ENCODE measurements around the gene JAG1. TPM values are rescaled to one million over a fixed set of nuclear protein-coding genes. Genes with fewer than 3 reads are reported as not detected.

JAG1 gene
- total and polyA plus RNA-seq, 2 experiments from 2014 or later, result 1.2 to 8.4 TPM

DNA sequence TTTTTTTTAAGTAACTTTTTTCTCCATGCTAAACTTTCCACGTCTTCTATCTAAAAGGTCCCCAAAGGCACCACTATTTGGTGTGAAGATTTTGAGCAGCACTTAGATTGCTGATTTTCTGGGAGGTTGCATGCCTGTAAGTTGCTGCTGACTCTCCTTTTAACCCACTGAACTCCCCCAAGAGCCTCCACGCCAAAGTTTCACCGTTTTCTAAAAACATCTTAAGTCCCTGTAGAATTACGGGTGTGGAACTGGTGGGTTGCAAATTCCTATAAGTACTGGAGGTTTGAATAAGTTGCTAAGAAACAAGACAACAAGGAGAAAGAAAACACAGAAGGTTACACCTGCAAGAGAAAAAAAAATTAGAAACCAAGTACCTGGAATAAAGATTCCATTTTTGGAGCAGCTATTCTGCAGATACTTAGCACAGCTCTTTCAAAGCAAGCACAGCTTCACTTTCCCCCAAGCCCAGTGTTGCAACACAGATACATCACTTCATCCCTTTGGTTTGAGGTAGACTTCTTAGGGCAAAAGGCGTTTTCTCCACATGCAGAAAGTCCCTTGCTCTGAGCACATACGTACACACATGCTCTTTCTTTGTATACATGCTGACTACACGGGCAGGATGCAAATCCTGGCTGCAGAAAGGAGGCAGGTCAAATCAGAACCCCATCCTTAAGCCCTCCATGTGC, 5.0 kb downstream of the JAG1 start:
- Histone ChIP-seq H2AFZ (no peak overlapping the region), H3F3A (ENCODE audit: insufficient read depth) (peaks cover 10% of the 10 kb centered on the region; the same call in 1 of the 2 replicates), H4K20me1 (ENCODE audit: insufficient read depth) (no peaks in the 10 kb centered on the region), H3K9me2 (ENCODE audit: insufficient read depth) (no peaks in the 10 kb centered on the region), H3K36me3 (ENCODE audit: low read depth) (no peaks in the 10 kb centered on the region), H3K27me3 (replicated peaks; ENCODE audit: insufficient read depth) (no peaks in the 10 kb centered on the region), H3K9ac (no peak overlapping the region), H3K9me3 (ENCODE audit: low read depth) (no peaks in the 10 kb centered on the region), H3K4me1 (ENCODE audit: insufficient read depth) (peaks cover 9% of the 10 kb centered on the region; the same call in 1 of the 2 replicates), H3K4me3 (no peak overlapping the region), H3K4me2 (ENCODE audit: unreplicated experiment) (no peak overlapping the region), H3K79me2 (ENCODE audit: insufficient read depth) (no peaks in the 10 kb centered on the region), H3K27ac (no peak overlapping the region)
- no peak for TF ChIP-seq EZH2phosphoT487 (IDR thresholded peaks at IDR 0.05; ENCODE audit: insufficient read depth, low read depth)
- TF ChIP-seq EZH2 (IDR thresholded peaks at IDR 0.05; ENCODE audit: insufficient read depth, poor library complexity, severe bottlenecking), result no peak
- no peak for DNase-seq
- in situ Hi-C loops (cut with MboI), result loop anchor here (25.0 kb wide), 1 partner anchor 868 kb away; no protein-coding TSS in a partner anchor
- 95 to 99% methylated on average over 7 of the region's 7 CpGs for WGBS, 2 experiments (ENCODE audit: low coverage in 1 of 2, low lambda C conversion rate in 2 of 2, missing lambda C conversion rate in 2 of 2)

DNA sequence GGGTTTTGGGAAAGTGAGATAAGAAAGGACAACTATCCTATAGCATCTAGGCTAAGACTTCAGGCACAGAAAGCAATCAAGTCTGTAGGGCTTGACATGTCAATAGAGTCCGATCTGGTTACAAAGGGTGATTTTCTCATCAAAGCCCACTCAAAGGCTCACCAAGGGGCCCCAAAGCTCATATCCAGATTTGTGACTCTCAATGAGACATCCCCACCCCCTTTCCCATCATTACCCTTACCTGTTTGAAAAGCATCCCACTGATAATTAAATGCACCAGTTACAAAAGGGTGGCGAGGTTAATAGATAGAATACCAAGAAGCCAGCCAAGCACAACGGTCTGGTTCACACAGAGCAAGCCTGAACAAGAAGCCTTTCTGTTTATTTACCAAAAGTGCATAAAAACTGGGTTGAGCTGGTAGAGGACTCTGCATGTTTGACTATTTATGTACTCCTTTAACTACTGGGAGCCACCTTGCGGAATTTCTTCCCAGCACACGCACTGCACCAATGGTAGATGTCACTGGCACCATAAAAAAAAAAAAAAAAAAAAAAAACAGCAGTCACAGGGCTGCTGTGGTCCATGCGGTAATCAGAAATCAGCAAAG, 6.1 kb downstream of the JAG1 start:
- WGBS, 2 experiments (ENCODE audit: low coverage in 1 of 2, low lambda C conversion rate in 2 of 2, missing lambda C conversion rate in 2 of 2), result 96% methylated on average over 6 of the region's 6 CpGs
- in situ Hi-C loops (cut with MboI), result loop anchor here (25.0 kb wide), 1 partner anchor 870 kb away; no protein-coding TSS in a partner anchor
- peaks cover 9% of the 10 kb centered on the region; the same call in 1 of the 2 replicates for H3K4me1 ChIP-seq (ENCODE audit: insufficient read depth)

DNA sequence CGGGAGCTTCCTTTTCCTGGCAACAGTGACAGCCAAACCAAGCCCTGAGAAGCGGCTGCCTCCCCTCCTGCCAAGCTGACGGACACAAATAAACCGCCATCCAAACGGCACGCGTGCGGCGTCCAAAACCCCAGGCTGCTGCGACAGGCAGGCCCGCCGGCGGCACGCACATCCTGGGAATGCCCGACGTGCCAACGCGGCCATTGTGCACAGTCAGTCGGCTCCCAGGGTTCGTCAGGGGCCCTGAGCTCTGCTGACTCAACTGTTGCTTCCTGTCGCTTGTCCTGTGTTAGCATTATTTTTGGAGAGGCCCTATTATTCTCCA, 6.8 kb downstream of the JAG1 start:
- Histone ChIP-seq H3K36me3 (ENCODE audit: low read depth) (no peaks in the 10 kb centered on the region), H4K20me1 (ENCODE audit: insufficient read depth) (no peaks in the 10 kb centered on the region), H2AFZ (no peak overlapping the region), H3K4me2 (ENCODE audit: unreplicated experiment) (no peak overlapping the region), H3K4me1 (ENCODE audit: insufficient read depth) (peaks cover 9% of the 10 kb centered on the region; the same call in 1 of the 2 replicates), H3K4me3 (no peak overlapping the region), H3K27me3 (replicated peaks; ENCODE audit: insufficient read depth) (no peaks in the 10 kb centered on the region), H3K27ac (no peak overlapping the region), H3F3A (ENCODE audit: insufficient read depth) (peaks cover 10% of the 10 kb centered on the region; the same call in 1 of the 2 replicates), H3K9me3 (ENCODE audit: low read depth) (no peaks in the 10 kb centered on the region), H3K79me2 (ENCODE audit: insufficient read depth) (no peaks in the 10 kb centered on the region), H3K9ac (no peak overlapping the region), H3K9me2 (ENCODE audit: insufficient read depth) (no peaks in the 10 kb centered on the region)
- TF ChIP-seq EZH2 (IDR thresholded peaks at IDR 0.05; ENCODE audit: insufficient read depth, poor library complexity, severe bottlenecking) (no peak), EZH2phosphoT487 (IDR thresholded peaks at IDR 0.05; ENCODE audit: insufficient read depth, low read depth) (no peak)
- 98 to 99% methylated on average over 21 of the region's 21 CpGs for WGBS, 2 experiments (ENCODE audit: low coverage in 1 of 2, low lambda C conversion rate in 2 of 2, missing lambda C conversion rate in 2 of 2)
- DNase-seq, result no peak
- in situ Hi-C loops (cut with MboI), result loop anchor here (25.0 kb wide), 1 partner anchor 870 kb away; no protein-coding TSS in a partner anchor

More for the DNA sequence above, 6.1 kb downstream of the JAG1 start:
- H3F3A ChIP-seq (ENCODE audit: insufficient read depth), result peaks cover 10% of the 10 kb centered on the region; the same call in 1 of the 2 replicates
- no peak for DNase-seq
- TF ChIP-seq EZH2phosphoT487 (IDR thresholded peaks at IDR 0.05; ENCODE audit: insufficient read depth, low read depth) (no peak), EZH2 (IDR thresholded peaks at IDR 0.05; ENCODE audit: insufficient read depth, poor library complexity, severe bottlenecking) (no peak)
- H3K27me3 ChIP-seq (replicated peaks; ENCODE audit: insufficient read depth), result no peaks in the 10 kb centered on the region
- no peak overlapping the region for H2AFZ ChIP-seq
- H4K20me1 ChIP-seq (ENCODE audit: insufficient read depth), result no peaks in the 10 kb centered on the region
- H3K27ac ChIP-seq, result no peak overlapping the region
- H3K9me2 ChIP-seq (ENCODE audit: insufficient read depth), result no peaks in the 10 kb centered on the region
- H3K4me3 ChIP-seq, result no peak overlapping the region
- no peaks in the 10 kb centered on the region for H3K36me3 ChIP-seq (ENCODE audit: low read depth)
- no peaks in the 10 kb centered on the region for H3K79me2 ChIP-seq (ENCODE audit: insufficient read depth)
- H3K4me2 ChIP-seq (ENCODE audit: unreplicated experiment), result no peak overlapping the region
- H3K9me3 ChIP-seq (ENCODE audit: low read depth), result no peaks in the 10 kb centered on the region
- H3K9ac ChIP-seq, result no peak overlapping the region

DNA sequence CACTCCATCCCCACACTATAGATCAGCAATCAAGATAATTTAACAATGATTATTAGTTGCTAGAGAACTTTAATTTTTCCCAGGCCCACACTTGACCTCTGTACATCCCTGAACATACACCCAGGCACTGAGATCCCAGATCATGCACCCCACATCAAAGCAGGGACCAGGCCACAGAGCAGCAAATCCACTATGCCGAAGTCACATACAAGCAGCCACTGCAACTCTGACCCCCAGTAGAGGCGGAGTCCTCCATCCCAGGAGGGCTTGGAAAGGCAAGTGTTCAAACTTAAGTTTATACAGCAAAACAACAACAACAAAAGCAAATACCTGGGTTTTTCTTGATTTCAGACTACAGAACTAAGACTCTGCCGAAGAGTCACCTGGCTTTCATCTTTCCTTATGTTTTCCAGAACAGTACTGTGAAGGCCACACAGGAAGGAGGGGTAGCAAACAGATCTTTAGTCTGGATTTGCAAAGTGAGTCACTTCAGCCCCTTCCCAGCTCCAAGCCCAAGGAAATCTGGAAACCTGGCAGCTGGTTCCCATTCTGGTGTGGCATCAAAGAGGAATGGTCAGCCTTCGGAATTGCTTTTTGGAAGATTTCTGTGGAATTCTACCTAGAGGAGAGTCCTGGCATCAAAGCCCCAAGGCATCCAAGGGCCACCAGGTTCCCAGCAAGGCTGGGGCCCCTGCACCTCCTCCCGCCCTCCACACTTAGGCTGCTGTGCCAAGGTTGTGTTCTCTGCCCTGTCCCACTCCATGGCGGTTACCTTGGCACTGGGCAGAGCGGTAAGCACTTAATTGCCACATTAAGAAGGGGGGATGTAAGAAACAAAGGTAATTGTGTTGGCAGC, 7.3 kb downstream of the JAG1 start:
- in situ Hi-C loops (cut with MboI), result loop anchor here (25.0 kb wide), 1 partner anchor 871 kb away; no protein-coding TSS in a partner anchor

More for the DNA sequence above, 7.3 kb downstream of the JAG1 start:
- Histone ChIP-seq H4K20me1 (ENCODE audit: insufficient read depth) (no peaks in the 10 kb centered on the region), H2AFZ (no peak overlapping the region), H3K36me3 (ENCODE audit: low read depth) (no peaks in the 10 kb centered on the region), H3K27ac (no peak overlapping the region), H3K9ac (no peak overlapping the region), H3K4me1 (ENCODE audit: insufficient read depth) (peaks cover 6% of the 10 kb centered on the region; the same call in 1 of the 2 replicates), H3K9me3 (ENCODE audit: low read depth) (no peaks in the 10 kb centered on the region), H3K4me3 (no peak overlapping the region), H3K27me3 (replicated peaks; ENCODE audit: insufficient read depth) (no peaks in the 10 kb centered on the region), H3K9me2 (ENCODE audit: insufficient read depth) (no peaks in the 10 kb centered on the region), H3F3A (ENCODE audit: insufficient read depth) (peaks cover 10% of the 10 kb centered on the region; the same call in 1 of the 2 replicates), H3K4me2 (ENCODE audit: unreplicated experiment) (no peak overlapping the region), H3K79me2 (ENCODE audit: insufficient read depth) (no peaks in the 10 kb centered on the region)
- DNase-seq, result no peak
- TF ChIP-seq EZH2phosphoT487 (IDR thresholded peaks at IDR 0.05; ENCODE audit: insufficient read depth, low read depth) (no peak), EZH2 (IDR thresholded peaks at IDR 0.05; ENCODE audit: insufficient read depth, poor library complexity, severe bottlenecking) (no peak)
- 92 to 94% methylated on average over 7 of the region's 7 CpGs for WGBS, 2 experiments (ENCODE audit: low coverage in 1 of 2, low lambda C conversion rate in 2 of 2, missing lambda C conversion rate in 2 of 2)

Data from GM23248 (cell line).